ENCODE data around the gene RIC3. TPM values are rescaled to one million over a fixed set of nuclear protein-coding genes. Genes with fewer than 3 reads are reported as not detected.
"Not testable (repeated sequence)": the region's sequence is repeated elsewhere in the genome, so short reads cannot be mapped to it uniquely, and the experiment has no call there.

RIC3 gene
- polyA plus RNA-seq, 3 donors = 2.0 to 10.3 (median 2.1) TPM

DNA sequence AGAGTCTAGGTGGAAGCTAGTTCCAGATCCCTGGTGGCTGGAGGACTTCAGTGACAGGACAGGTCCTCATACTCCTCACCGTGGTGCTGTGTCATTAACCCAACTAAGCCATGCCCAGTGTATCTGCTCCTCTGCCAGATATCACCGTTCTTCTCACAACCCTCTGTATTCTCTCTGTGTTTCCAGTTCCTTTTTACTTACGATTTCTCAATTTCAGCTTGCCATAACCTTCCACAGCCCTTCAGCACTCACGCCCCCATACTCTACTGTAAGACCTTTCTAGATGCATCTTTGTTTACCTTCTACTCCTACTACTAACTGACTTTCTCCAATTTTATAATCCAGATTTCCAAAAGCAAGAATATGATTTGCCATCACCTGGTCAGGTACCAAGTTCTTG is 26.1 kb upstream of the RIC3 start:
- 49 to 64% (median 60%) methylated on average over 4 of the region's 4 CpGs for WGBS, 3 donors
- H3K27ac ChIP-seq (ENCODE audit: low read depth, low read length) = no peak overlapping the region

DNA sequence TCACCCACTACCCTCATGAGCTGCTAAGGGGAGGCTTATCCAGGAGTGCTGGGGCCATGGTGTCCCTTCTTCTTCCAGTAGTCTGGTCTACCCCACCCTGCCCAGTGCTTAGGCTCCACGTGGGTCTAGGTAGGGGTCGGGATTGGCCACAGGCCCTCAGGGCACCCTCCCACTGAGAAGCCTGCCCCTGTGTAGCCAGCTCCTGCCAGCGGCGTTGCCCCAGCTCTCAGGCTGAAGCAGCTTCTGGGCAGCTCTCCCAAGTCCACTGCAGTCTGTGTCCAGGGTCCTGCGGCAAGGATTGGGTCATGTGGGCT is 24.0 kb upstream of the RIC3 start:
- 18 to 52% (median 51%) methylated on average over 5 of the region's 5 CpGs for WGBS, 3 donors
- H3K27ac ChIP-seq (ENCODE audit: low read depth, low read length) = no peak overlapping the region

DNA sequence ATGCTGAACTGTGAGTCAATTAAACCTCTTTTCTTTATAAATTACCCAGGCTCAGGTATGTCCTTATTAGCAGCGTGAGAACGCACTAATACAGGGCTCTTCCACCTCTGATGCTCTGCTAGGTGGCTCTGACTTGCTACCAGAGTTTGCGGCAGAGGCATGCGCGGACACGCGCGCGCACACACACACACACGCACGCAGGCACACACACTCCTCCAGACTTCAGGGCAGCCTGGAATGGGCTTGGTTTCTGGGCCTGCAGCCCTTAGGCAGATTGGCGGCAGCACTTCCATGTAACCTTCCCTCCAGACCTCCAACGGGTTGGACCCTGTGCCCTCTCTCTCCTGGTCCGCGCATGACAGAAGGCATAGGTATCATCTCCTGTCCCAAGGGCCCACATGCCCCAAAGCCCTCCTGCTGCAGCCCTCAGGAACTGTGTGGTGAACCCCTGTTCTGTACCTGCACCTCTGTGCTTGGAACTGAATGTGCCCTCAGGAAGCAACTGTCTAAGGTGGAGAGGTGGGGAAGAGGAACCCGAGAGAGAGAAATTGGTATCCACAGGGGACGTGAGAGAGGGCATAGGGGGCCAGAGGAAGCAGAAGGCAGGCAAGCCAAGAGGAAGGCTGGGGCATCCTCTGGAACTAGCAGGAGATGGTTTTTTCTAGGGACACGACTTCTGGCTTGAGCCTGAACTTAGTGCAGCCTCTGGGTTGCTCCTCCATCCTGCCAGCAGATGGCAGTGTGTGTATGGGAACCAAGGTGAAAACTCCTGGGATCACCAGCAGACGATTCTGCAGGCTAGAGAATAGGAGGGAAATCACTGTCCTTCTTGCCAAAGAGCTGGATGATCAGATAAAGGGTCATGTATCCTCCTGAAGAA is 23.4 kb upstream of the RIC3 start:
- 72 to 74% (median 73%) methylated on average over 19 of the region's 19 CpGs for WGBS, 3 donors
- no peak overlapping the region for H3K27ac ChIP-seq (ENCODE audit: low read depth, low read length)

DNA sequence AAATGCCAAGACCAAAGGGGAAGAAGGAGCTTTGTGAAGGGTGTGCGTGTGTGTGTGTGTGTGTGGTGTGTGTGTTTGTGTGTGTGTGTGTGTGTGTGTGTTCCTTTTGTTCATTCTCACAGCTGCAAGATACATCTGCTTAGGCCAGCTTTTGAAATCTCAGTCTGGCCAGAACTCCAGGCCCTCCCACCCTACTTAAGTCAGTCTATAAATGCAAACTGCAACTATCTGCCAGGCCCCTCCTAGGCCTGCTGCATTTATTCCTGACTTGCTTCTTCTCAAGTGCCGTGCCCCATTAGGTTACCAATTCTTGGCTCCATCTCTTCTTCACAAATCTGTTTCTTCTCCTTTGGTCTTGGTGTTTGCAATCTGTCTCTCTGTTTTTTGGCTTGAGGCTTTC is 21.6 kb upstream of the RIC3 start:
- 31 to 41% (median 40%) methylated on average over 2 of the region's 2 CpGs for WGBS, 3 donors

DNA sequence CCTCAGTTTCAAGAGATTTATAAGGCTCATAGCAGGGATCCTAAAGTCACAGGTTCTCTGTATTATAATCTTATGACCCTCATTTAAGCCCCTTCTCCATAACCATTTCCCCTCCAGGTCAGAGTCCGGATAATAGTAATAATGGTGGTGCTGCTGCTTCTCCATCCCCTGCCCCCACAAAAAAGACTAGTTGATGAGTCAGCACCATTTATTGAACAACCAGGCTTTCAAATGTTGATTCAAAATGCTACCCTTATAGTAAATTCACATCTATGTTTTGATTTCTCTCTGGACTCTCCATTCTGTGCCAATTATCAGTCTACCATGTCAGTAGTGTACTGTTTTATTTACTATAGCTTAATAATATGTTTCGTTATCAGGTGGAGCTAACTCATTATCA is 17.6 kb upstream of the RIC3 start:
- WGBS, 3 donors = 90 to 94% (median 90%) methylated on average over 2 of the region's 2 CpGs
- H3K27ac ChIP-seq (ENCODE audit: low read depth, low read length) = no peak overlapping the region

More for the DNA sequence above, 21.6 kb upstream of the RIC3 start:
- H3K27ac ChIP-seq (ENCODE audit: low read depth, low read length) = no peak overlapping the region

DNA sequence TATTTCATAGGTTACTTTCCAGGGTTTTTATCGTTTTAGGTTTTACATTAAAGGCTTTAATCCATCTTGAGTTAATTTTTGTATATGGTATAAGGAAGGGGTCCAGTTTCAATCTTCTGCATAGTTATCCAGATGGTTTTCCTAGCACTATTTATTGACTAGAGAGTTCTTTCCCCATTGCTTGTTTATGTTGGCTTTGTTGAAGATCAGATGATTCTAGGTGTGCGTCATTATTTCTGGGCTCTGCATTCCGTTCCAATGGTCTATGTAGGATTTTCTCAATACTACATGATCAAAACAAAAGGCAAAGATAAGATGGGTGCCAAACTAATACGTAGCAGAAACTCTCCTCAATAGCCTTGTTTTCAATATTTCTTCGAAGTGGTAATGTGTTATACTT is 14.3 kb upstream of the RIC3 start:
- H3K27ac ChIP-seq (ENCODE audit: low read depth, low read length) = no peak overlapping the region
- 70 to 77% (median 73%) methylated on average over 5 of the region's 5 CpGs for WGBS, 3 donors

DNA sequence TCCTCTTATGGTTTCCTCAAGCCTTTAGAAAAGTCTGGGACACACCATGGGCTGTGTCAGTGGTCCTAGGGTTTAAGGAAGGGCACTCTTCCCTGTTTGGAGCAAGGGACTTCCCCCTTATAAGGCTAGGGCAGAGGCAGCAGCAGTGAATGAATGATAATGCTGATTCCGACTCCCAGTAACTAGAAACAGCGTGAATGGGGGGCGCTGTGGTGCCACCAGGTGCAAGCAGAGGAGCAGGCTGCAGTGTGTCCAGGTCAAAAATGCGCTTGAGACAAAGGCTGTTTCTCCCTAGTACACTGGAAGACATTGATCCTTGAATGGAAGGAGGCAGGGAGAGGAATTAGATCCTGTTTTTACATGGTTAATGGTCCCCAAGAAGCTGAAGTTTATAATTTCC is 11.6 kb upstream of the RIC3 start:
- WGBS, 3 donors = 49 to 60% (median 52%) methylated on average over 4 of the region's 4 CpGs
- no peak overlapping the region for H3K27ac ChIP-seq (ENCODE audit: low read depth, low read length)

DNA sequence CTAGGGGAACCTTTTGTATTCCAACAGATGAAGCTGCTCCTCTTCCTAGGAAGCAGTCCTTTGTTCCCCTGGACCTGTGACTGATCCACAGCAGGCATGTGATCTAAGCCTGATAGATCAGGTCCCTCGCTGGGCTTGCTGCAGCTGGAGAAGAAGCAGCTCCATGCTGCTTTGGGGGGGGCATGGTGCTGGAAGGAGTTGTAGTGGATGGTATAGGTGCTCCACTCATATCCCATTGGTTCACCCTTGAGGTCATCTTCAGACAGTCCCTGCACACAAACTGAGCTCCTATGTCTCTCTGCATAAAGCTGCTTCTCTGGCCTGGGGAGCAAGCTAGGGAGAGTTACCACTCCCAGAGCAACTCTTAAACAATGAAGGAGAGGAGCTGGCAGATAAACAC is 9.5 kb upstream of the RIC3 start:
- WGBS, 3 donors = 65 to 69% (median 68%) methylated on average over 1 of the region's 1 CpG
- H3K27ac ChIP-seq (ENCODE audit: low read depth, low read length) = no peak overlapping the region

DNA sequence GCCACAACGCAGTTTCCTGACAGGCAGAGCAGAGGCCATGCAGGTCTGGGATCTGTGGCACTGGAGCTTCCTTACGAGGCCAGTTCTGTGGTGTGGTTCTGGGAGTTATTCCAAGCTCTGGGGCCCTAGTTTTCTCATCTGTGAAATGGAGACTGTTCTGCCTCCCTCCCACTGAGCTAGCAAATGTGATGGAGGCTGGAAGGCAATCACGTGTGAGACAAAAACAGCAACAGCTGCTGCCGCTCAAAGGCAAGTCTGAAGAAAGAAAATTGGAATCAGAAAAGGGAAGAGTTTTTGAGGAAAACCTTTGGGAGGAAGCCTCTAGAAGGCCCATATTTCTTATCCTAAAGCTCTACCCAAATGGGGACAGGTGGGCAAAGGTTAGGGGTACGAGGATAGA is 8.3 kb upstream of the RIC3 start:
- H3K27ac ChIP-seq (ENCODE audit: low read depth, low read length) = no peak overlapping the region
- 52 to 59% (median 54%) methylated on average over 5 of the region's 5 CpGs for WGBS, 3 donors

DNA sequence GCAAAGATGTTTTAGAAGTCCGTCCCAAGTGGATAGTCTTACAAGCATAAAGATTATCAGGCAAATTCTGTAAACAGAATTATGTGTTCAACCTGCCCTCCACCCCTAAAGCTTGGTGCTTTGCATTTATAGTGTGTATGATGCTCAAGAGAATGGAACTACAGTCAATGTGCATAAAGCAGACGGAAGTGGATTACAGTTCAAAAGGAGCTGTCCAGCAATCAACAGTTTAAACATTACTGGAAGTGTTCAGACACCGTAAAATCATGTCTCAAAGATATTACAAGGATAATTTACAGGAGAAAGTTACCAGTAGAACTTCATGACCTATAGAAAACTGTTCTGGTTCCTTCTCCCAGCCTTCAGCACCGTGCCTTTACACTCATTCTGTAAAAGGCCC is 1.0 kb downstream of the RIC3 start:
- H3K27ac ChIP-seq (ENCODE audit: low read depth, low read length) = no peak overlapping the region
- 46 to 52% (median 48%) methylated on average over 4 of the region's 4 CpGs for WGBS, 3 donors

DNA sequence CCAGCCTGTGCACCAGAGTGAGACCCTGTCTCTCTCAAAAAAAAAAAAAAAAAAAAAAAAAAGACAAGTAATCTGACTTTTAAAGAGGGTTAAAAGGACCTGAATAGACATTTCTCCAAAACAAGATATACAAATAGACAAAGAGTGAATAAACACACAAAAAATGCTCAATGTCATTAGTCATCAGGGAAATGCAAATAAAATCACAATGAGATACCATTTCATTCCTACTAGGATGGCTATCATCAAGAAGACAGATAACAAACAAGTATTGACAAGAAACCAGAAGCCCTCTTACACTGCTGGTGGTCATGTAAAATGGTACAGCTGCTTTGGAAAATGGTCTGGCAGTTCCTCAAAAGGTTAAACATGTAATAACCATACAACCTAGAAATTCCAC is 4.1 kb downstream of the RIC3 start:
- no peak overlapping the region for H3K27ac ChIP-seq (ENCODE audit: low read depth, low read length)

DNA sequence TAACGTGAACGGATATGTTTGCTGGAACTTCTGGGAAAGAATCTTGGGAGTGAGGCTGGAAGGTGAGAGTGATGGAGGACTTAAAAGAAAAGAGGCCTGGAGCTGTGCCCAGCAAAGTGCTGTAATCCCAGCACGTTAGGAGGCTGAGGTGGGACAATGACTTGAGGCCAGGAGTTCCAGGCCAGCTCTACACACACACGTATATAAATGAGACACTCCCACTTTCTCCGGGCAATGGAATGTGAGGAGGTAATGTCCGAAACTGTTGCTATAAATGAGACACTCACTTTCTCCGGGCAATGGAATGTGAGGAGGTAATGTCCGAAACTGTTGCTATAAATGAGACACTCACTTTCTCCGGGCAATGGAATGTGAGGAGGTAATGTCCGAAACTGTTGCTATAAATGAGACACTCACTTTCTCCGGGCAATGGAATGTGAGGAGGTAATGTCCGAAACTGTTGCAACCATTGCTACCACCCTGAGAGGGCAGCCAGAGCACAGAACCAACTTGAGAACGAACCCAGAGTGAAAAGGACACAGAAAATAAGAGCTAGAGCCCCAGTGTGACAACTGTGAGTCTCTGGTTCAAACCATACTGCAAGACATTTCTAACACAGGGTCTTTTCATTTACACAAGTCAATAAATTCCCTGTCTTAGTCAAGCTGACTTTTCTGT is 7.1 kb downstream of the RIC3 start:
- 70 to 89% (median 70%) methylated on average over 9 to 11 of the region's 13 CpGs for WGBS, 3 donors
- not testable (repeated sequence) for H3K27ac ChIP-seq (ENCODE audit: low read depth, low read length)

DNA sequence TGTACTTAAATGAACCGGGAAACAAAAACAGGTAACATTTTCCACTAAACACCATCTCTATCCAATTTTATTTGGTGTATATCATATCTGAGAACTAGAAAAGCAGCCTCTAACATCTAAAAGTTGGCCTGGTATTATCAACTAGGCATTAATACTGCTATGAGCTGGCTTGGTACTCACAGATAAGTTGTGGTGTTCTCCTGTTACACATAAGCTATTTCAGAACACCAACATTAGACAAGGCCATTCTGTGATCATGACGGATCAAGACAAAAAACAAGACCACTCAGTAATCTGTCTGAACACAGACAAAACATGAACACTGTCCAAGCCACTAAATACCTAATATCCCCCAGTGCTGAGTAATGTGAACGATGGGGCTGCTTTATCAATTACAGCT is 11.9 kb downstream of the RIC3 start:
- H3K27ac ChIP-seq (ENCODE audit: low read depth, low read length) = no peak overlapping the region
- WGBS, 3 donors = 84 to 90% (median 84%) methylated on average over 3 of the region's 3 CpGs

DNA sequence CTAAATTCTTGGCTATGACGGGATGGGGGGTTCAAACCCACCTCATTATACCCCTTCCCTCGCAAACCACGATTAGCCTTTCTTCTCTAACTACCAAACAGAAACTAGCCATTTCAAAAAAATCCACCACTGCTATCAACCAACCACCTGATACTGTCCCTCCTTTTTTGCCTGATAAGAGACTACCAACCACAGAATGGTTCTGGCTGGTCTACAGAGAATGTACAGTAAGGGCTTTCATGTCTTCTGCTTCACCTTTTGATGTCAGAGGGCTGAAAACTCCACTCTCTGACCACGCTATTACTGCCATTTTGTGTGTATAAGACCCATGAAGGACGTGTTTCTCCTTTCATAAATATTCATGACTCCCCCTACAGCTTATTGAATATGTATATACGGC is 19.1 kb downstream of the RIC3 start:
- 83 to 94% (median 86%) methylated on average over 6 of the region's 6 CpGs for WGBS, 3 donors
- H3K27ac ChIP-seq (ENCODE audit: low read depth, low read length) = no peak overlapping the region

DNA sequence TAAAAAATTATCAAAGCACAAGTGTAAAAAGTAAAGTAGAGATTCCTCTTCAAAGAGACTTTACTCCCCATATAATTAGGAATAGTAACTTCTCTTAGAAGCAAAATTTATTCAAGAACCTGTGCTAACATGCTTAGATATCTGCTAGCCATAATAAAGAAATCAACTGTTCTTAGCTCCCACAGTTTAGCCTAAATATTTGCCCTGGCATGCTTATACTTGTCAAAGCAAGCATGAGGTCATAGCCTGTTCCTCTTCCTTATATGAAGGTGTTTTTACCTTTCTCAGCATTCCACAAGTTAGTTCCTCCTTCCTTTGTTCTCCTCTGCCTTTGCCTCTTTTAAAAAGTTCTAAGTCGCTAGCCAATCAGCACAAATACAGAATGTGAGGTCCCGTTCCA is 30.3 kb downstream of the RIC3 start:
- no peak overlapping the region for H3K27ac ChIP-seq (ENCODE audit: low read depth, low read length)
- 88 to 92% (median 89%) methylated on average over 2 of the region's 2 CpGs for WGBS, 3 donors

DNA sequence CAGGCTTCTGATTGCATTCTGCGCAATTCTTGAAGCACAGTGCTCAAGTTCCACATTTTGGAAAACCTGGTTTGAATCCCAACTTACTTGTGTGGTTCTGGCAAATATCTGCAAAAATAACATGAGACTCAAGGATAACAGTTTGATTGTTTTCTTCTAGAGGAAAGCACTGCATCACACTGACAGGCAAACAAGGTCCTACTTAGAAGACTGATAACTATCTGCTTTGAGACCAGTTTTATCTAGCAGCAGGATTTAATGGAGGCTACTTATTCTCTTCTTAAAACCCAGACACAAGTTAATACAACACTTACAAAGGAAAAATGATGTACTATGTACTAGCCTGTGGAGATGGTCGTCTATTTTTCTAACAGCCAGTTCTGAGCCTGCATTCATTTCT is 41.4 kb downstream of the RIC3 start:
- H3K27ac ChIP-seq (ENCODE audit: low read depth, low read length) = no peak overlapping the region
- WGBS, 3 donors = 68 to 75% (median 71%) methylated on average over 2 of the region's 2 CpGs

DNA sequence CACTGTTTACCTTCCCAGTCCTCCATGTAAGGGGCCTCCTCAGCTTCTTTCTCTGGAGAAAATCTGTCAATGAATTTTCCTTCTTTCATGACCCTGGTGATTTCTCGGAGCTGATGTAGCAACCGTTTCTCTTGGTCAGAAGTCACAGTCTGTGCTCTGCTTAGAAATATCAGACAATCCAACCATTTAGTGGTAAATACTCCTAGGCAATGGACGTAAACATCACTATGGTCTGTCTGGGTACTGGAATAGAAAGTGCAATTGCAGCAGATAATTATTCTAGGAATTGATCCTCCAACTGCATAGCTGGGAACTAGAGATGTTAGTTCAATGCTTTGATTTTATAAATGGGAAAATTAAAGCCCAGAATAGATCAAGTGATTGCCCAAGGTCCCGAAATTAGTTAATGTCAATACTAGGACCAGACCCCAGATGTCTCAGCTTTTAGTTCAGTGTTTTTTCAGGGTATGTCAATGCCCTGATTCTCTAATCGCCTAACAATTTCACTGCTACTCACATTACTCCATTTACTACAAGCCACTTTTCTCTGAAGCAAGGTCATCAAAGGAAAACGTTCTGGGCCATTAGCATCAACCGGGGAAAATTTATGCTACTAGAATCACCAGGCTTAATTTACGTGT is 42.1 kb downstream of the RIC3 start:
- 62 to 79% (median 69%) methylated on average over 8 of the region's 8 CpGs for WGBS, 3 donors
- no peak overlapping the region for H3K27ac ChIP-seq (ENCODE audit: low read depth, low read length)

DNA sequence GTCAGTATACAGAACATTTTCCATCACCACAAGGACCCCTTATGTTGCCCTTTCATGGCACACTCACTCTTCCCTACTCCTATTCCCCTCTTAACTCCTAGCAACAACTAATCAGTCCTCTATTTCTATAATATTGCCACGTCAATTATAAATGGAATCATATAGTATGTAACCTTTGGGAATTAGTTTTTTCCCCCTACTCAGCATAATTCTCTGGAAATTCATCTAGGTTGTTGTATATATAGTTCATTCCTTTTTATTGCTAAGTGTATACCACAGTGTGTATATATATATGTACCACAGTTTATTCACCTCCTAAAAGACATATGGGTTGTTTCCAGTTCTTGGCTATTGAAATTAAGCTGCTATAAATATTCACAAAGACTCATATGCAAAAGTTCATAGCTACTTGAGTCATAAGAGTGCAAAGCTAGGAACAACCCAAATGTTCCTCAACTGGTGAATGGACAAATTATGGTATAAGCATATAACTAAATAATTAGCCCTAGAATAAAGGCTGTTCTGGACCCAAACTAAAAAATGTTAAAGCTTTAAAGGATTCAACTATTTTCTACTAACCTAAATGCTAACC is 46.6 kb downstream of the RIC3 start:
- H3K27ac ChIP-seq (ENCODE audit: low read depth, low read length) = no peak overlapping the region
- 73 to 94% (median 89%) methylated on average over 1 of the region's 1 CpG for WGBS, 3 donors

DNA sequence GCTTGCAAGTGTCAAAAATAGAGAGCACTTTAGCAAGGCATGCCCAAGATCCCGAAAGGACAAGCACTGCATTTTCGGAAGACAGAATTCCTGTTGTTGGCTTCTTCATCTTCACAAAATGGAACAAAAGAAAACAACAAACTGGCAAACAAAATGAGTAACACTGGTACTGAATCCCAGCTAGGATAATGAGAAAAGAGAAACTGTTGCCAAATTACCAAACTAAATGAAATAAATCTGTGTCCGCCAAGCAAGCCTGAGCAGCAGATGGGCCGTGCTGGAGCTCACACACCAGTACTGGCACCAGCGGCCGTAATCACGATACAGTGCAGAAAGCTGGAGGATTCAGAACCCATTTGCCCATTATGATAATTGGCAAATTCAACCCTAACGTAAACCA is 57.2 kb downstream of the RIC3 start:
- WGBS, 3 donors = 89 to 95% (median 89%) methylated on average over 8 of the region's 8 CpGs
- no peak overlapping the region for H3K27ac ChIP-seq (ENCODE audit: low read depth, low read length)

All from adipose tissue (tissue), 3 donors.